ENCODE data around the gene FGFBP1. TPM values are rescaled to one million over a fixed set of nuclear protein-coding genes. Genes with fewer than 3 reads are reported as not detected.

Gene FGFBP1
- total and polyA plus RNA-seq, 2 donors (not counting 3 experiments of a cell fraction or from before 2014, with no cell fraction given), result not detected

GRCh38 chr4:15971068-15971801, 32.7 kb upstream of the FGFBP1 start:
- POLR2A ChIA-PET, result no interaction called here
- dilution Hi-C loops (cut with MboI; ENCODE audit: extremely low pct_ligation_motif_present, low sequenced_read_pairs), result no loop called here
- H2AFZ ChIP-seq (ENCODE audit: low read depth, low read length), result no peak overlapping the region
- no peaks in the 10 kb centered on the region for H4K20me1 ChIP-seq (replicated peaks; ENCODE audit: control insufficient read depth, extremely low read depth, insufficient read depth, low read length)
- TF ChIP-seq GATA2 (IDR thresholded peaks at IDR 0.05; ENCODE audit: insufficient read depth, insufficient read length, low read depth, low read length) (no peak), FOS (IDR thresholded peaks at IDR 0.05; ENCODE audit: borderline replicate concordance, insufficient read depth, low read length) (no peak), MYC (IDR thresholded peaks at IDR 0.05; ENCODE audit: low read depth, low read length) (no peak), JUN (IDR thresholded peaks at IDR 0.05; ENCODE audit: borderline replicate concordance, insufficient read depth, insufficient read length, low read depth) (no peak), MAX (IDR thresholded peaks at IDR 0.05; ENCODE audit: insufficient read depth, insufficient read length) (no peak), POLR2AphosphoS5 (IDR thresholded peaks at IDR 0.05; ENCODE audit: insufficient read depth, low read depth, low read length) (no peak), POLR2A (IDR thresholded peaks at IDR 0.05; ENCODE audit: low read depth, low read length) (no peak), EZH2 (IDR thresholded peaks at IDR 0.05; ENCODE audit: borderline replicate concordance, low read depth, low read length, severe bottlenecking) (no peak), CTCF (IDR thresholded peaks at IDR 0.05; ENCODE audit: extremely low read depth in 1 of 2, insufficient read depth in 1 of 2, low read depth in 1 of 2, low read length in 2 of 2) (no peak)
- H3K4me3 ChIP-seq (replicated peaks in 1 of 3; ENCODE audit: insufficient read depth in 1 of 3, low read depth in 1 of 3, low read length in 3 of 3), result no peak overlapping the region
- H3K9me3 ChIP-seq (replicated peaks; ENCODE audit: control insufficient read depth, insufficient read depth, low read length), result no peaks in the 10 kb centered on the region
- no TSS peak for BruUV-seq (replicated peaks)
- no peak for DNase-seq (ENCODE audit: low read depth, low spot score)
- no peaks in the 10 kb centered on the region for H3K36me3 ChIP-seq (ENCODE audit: control insufficient read depth in 2 of 2, extremely low read depth in 1 of 2, insufficient read depth in 2 of 2, low read length in 2 of 2)
- H3K4me1 ChIP-seq (ENCODE audit: control insufficient read depth, extremely low read depth, insufficient read depth, low read length), result no peaks in the 10 kb centered on the region
- H3K27ac ChIP-seq (ENCODE audit: insufficient read depth, low read depth, low read length), result no peak overlapping the region
- no peak for FAIRE-seq
- peaks cover 0 to 4% of the 10 kb centered on the region in 2 experiments for H3K27me3 ChIP-seq (ENCODE audit: control insufficient read depth in 2 of 2, insufficient read depth in 2 of 2, low read length in 2 of 2)
- CTCF ChIA-PET, result interaction anchor here (0.8 to 1.4 kb wide), 2 partner anchors 15 to 30 kb away, joined by 3 to 5 read pairs; no protein-coding TSS in a partner anchor
- no peak overlapping the region for H3K4me2 ChIP-seq (ENCODE audit: insufficient read depth, low read length)
- no peak overlapping the region for H3K9ac ChIP-seq (replicated peaks; ENCODE audit: extremely low read depth, insufficient read depth, low read length)
- H3K79me2 ChIP-seq (ENCODE audit: control insufficient read depth, insufficient read depth, low read length), result no peaks in the 10 kb centered on the region
- intact Hi-C loops (cut with micrococcal nuclease), result no loop called here
- no peaks in the 10 kb centered on the region for H3K9me1 ChIP-seq (replicated peaks; ENCODE audit: control insufficient read depth, extremely low read depth, insufficient read depth, low read length)
